Measurements from ENCODE around the gene NR1D2. TPM values are rescaled to one million over a fixed set of nuclear protein-coding genes. Genes with fewer than 3 reads are reported as not detected.
A peak's percentile ranks its signal among the peaks of the same experiment; 100 is the strongest.

The NR1D2 gene
- total and polyA plus RNA-seq, 2 of the 13 experiments (the other 11 are each of a cell fraction or from before 2014, with no cell fraction given) = 5.3 to 8.1 TPM

GRCh38 chr3:23945913-23946687 is 1.0 kb downstream of the NR1D2 start (continued):
- TF ChIP-seq, protein P1, sequence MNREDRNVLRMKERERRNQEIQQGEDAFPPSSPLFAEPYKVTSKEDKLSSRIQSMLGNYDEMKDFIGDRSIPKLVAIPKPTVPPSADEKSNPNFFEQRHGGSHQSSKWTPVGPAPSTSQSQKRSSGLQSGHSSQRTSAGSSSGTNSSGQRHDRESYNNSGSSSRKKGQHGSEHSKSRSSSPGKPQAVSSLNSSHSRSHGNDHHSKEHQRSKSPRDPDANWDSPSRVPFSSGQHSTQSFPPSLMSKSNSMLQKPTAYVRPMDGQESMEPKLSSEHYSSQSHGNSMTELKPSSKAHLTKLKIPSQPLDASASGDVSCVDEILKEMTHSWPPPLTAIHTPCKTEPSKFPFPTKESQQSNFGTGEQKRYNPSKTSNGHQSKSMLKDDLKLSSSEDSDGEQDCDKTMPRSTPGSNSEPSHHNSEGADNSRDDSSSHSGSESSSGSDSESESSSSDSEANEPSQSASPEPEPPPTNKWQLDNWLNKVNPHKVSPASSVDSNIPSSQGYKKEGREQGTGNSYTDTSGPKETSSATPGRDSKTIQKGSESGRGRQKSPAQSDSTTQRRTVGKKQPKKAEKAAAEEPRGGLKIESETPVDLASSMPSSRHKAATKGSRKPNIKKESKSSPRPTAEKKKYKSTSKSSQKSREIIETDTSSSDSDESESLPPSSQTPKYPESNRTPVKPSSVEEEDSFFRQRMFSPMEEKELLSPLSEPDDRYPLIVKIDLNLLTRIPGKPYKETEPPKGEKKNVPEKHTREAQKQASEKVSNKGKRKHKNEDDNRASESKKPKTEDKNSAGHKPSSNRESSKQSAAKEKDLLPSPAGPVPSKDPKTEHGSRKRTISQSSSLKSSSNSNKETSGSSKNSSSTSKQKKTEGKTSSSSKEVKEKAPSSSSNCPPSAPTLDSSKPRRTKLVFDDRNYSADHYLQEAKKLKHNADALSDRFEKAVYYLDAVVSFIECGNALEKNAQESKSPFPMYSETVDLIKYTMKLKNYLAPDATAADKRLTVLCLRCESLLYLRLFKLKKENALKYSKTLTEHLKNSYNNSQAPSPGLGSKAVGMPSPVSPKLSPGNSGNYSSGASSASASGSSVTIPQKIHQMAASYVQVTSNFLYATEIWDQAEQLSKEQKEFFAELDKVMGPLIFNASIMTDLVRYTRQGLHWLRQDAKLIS (CRISPR knock-in tag; IDR thresholded peaks at IDR 0.05) = no peak
- TF ChIP-seq PHF8 (CRISPR knock-in tag; IDR thresholded peaks at IDR 0.05) (peak; percentile 90), HDAC1 (CRISPR knock-in tag; IDR thresholded peaks at IDR 0.05) (peak; percentile 92), ZNF33B (CRISPR knock-in tag; IDR thresholded peaks at IDR 0.05) (peak; percentile 89; the same call in 1 of the 2 replicates), ATM (IDR thresholded peaks at IDR 0.05; ENCODE audit: borderline replicate concordance) (no peak), ZNF691 (CRISPR knock-in tag; IDR thresholded peaks at IDR 0.05; ENCODE audit: borderline replicate concordance, low read depth) (peak; percentile 73; the same call in 1 of the 2 replicates)

- in situ Hi-C loops (cut with HindIII; ENCODE audit: extremely low pct_ligation_motif_present, low pct_unique_long_range_greater_than_20kb) = no loop called here
- no peak overlapping the region for H2AFZ ChIP-seq (ENCODE audit: low read length)
- H3K36me3 ChIP-seq (replicated peaks in 1 of 2; ENCODE audit: control insufficient read depth in 1 of 2, insufficient read depth in 2 of 2, low read length in 2 of 2) = no peaks in the 10 kb centered on the region
- peaks cover 66% of the 10 kb centered on the region for H3K79me2 ChIP-seq (ENCODE audit: insufficient read depth, low read length)
- FAIRE-seq (no peak), DNase-seq (ENCODE audit: low spot score) (no peak), ATAC-seq (no peak)
- H3K4me2 ChIP-seq (ENCODE audit: low read depth, low read length) = no peak overlapping the region
- peaks cover 30% of the 10 kb centered on the region for H4K20me1 ChIP-seq (ENCODE audit: insufficient read depth, low read length)
- BruUV-seq (replicated peaks) = no TSS peak
- peaks cover 56% of the 10 kb centered on the region for H3K4me1 ChIP-seq (ENCODE audit: insufficient read depth, low read length)
- ChIA-PET CTCF (ENCODE audit: low intra/inter-chr PET ratio, low total read pairs) (no interaction called here), POLR2A (interaction anchor here (1.2 kb wide), 1 partner anchor 32 kb away, joined by 8 read pairs; the partner anchor contains the start of genes NKIRAS1 and RPL15)
- no peaks in the 10 kb centered on the region for H3K9me3 ChIP-seq (ENCODE audit: low read length)
- H3K27me3 ChIP-seq (ENCODE audit: control insufficient read depth in 1 of 2, insufficient read depth in 2 of 2, low read length in 2 of 2) = peaks cover 0 to 5% of the 10 kb centered on the region in 2 experiments; a peak in 1 of 5 replicates
- no peak overlapping the region for H3K4me3 ChIP-seq (replicated peaks in 1 of 3; ENCODE audit: insufficient read depth in 1 of 3, low read depth in 2 of 3, low read length in 3 of 3)
- 98% methylated on average over 2 of the region's 2 CpGs for WGBS (ENCODE audit: low lambda C conversion rate)
- intact Hi-C loops (cut with micrococcal nuclease; ENCODE audit: unreplicated experiment) = no loop called here
- H3K27ac ChIP-seq (ENCODE audit: extremely low read length, insufficient read depth, low read length) = no peak overlapping the region
- H3K9ac ChIP-seq (ENCODE audit: insufficient read depth, low read depth, low read length) = no peak overlapping the region
- TF ChIP-seq RFX3 (CRISPR knock-in tag; IDR thresholded peaks at IDR 0.05) (no peak), FOXO1 (CRISPR knock-in tag; IDR thresholded peaks at IDR 0.05) (no peak), SP1 (IDR thresholded peaks at IDR 0.05) (no peak), SP1 (CRISPR knock-in tag; IDR thresholded peaks at IDR 0.05) (no peak), ZNF143 (CRISPR knock-in tag; IDR thresholded peaks at IDR 0.05) (no peak), RBM22 (optimal IDR thresholded peaks at IDR 0.05; ENCODE audit: low read length) (no peak), RERE (CRISPR knock-in tag; IDR thresholded peaks at IDR 0.05; ENCODE audit: low read depth) (no peak), MEIS2 (CRISPR knock-in tag; IDR thresholded peaks at IDR 0.05) (no peak)
Observed at GRCh38 chr3:23948761-23949160, 3.7 kb downstream of the NR1D2 start.

All from HepG2 (cell line).